ENCODE results near the gene TRIM61.
"Not testable (repeated sequence)": the region's sequence is repeated elsewhere in the genome, so short reads cannot be mapped to it uniquely, and the experiment has no call there.

Gene TRIM61

GRCh38 chr4:164937576-164938270, 39.7 kb downstream of the TRIM61 start:
- no peak overlapping the region for H3K4me3 ChIP-seq (replicated peaks in 1 of 2; ENCODE audit: low read depth in 2 of 2, low read length in 2 of 2)
- peak; percentile 9 for TF ChIP-seq CTCF (IDR thresholded peaks at IDR 0.05; ENCODE audit: low read depth, low read length)
- DNase-seq (ENCODE audit: low read depth in 2 of 2) = peak; percentile 24 to 50

GRCh38 chr4:164935865-164936606, 41.4 kb downstream of the TRIM61 start:
- DNase-seq (ENCODE audit: low read depth in 2 of 2); H3K4me3 ChIP-seq (replicated peaks in 1 of 2; ENCODE audit: low read depth in 2 of 2, low read length in 2 of 2): not testable (repeated sequence)

GRCh38 chr4:164935363-164935762, 42.1 kb downstream of the TRIM61 start:
- no peak for DNase-seq (ENCODE audit: low read depth in 2 of 2)

GRCh38 chr4:164933244-164933643, 44.2 kb downstream of the TRIM61 start:
- no peak for TF ChIP-seq CTCF (IDR thresholded peaks at IDR 0.05; ENCODE audit: low read depth, low read length)
- DNase-seq (ENCODE audit: low read depth in 2 of 2) = no peak
- no peak overlapping the region for H3K4me3 ChIP-seq (replicated peaks in 1 of 2; ENCODE audit: low read depth in 2 of 2, low read length in 2 of 2)

More at GRCh38 chr4:164935363-164935762, 42.1 kb downstream of the TRIM61 start:
- TF ChIP-seq CTCF (IDR thresholded peaks at IDR 0.05; ENCODE audit: low read depth, low read length) = no peak
- H3K4me3 ChIP-seq (replicated peaks in 1 of 2; ENCODE audit: low read depth in 2 of 2, low read length in 2 of 2) = no peak overlapping the region

- no peak for DNase-seq (ENCODE audit: low read depth in 2 of 2)
Measured at GRCh38 chr4:164931551-164932324, 45.7 kb downstream of the TRIM61 start.

GRCh38 chr4:164930647-164931046, 46.8 kb downstream of the TRIM61 start:
- no peak overlapping the region for H3K4me3 ChIP-seq (replicated peaks in 1 of 2; ENCODE audit: low read depth in 2 of 2, low read length in 2 of 2)
- no peak for TF ChIP-seq CTCF (IDR thresholded peaks at IDR 0.05; ENCODE audit: low read depth, low read length)

More at GRCh38 chr4:164931551-164932324, 45.7 kb downstream of the TRIM61 start:
- no peak overlapping the region for H3K4me3 ChIP-seq (replicated peaks in 1 of 2; ENCODE audit: low read depth in 2 of 2, low read length in 2 of 2)
- no peak for TF ChIP-seq CTCF (IDR thresholded peaks at IDR 0.05; ENCODE audit: low read depth, low read length)

GRCh38 chr4:164927101-164927500, 50.4 kb downstream of the TRIM61 start:
- H3K4me3 ChIP-seq (replicated peaks in 1 of 2; ENCODE audit: low read depth in 2 of 2, low read length in 2 of 2); DNase-seq (ENCODE audit: low read depth in 2 of 2): not testable (repeated sequence)

More at GRCh38 chr4:164930647-164931046, 46.8 kb downstream of the TRIM61 start:
- no peak for DNase-seq (ENCODE audit: low read depth in 2 of 2)
